NCI-H510A (cell line): ENCODE results near the gene SPEM3.
A peak's percentile ranks its signal among the peaks of the same experiment; 100 is the strongest.

Source experiments
- DNase-seq: peaks from one replicate; lab custom pipeline; 2025; lab: John Stamatoyannopoulos, UW

Gene SPEM3

GRCh38 chr17:7428557-7428956 is at the start of gene SPEM3:
Gene SPEM3, plus strand, starts transcription at chr17:7428857. Its CDS starts 46 bp downstream, at chr17:7428903.
- no peak for DNase-seq

- DNase-seq: no peak
Observed at GRCh38 chr17:7379134-7379533, 49.5 kb upstream of the SPEM3 start.

GRCh38 chr17:7380321-7380720 is 48.3 kb upstream of the SPEM3 start:
- DNase-seq: no peak

- no peak for DNase-seq
Observed at GRCh38 chr17:7380855-7381683, 47.6 kb upstream of the SPEM3 start, which contains the start of gene TNK1. Gene TNK1, plus strand, starts transcription at chr17:7381089. Its CDS starts 1,838 bp downstream, at chr17:7382927.

- DNase-seq: no peak
Observed at GRCh38 chr17:7382901-7383300, 45.8 kb upstream of the SPEM3 start.

- DNase-seq: no peak
Observed at GRCh38 chr17:7383371-7383741, 45.3 kb upstream of the SPEM3 start.

- DNase-seq: peak; percentile 58
Observed at GRCh38 chr17:7383742-7384488, 44.7 kb upstream of the SPEM3 start.

GRCh38 chr17:7384489-7385081 is 44.1 kb upstream of the SPEM3 start:
- no peak for DNase-seq

GRCh38 chr17:7388856-7389255 is 39.8 kb upstream of the SPEM3 start:
- no peak for DNase-seq

GRCh38 chr17:7389924-7390910 is 38.4 kb upstream of the SPEM3 start:
- DNase-seq: no peak

- no peak for DNase-seq
Observed at GRCh38 chr17:7391307-7391706, 37.4 kb upstream of the SPEM3 start.

- DNase-seq: no peak
Observed at GRCh38 chr17:7392696-7393612, 35.7 kb upstream of the SPEM3 start.

GRCh38 chr17:7393613-7394451 is 34.8 kb upstream of the SPEM3 start:
- peak; percentile 68 for DNase-seq

GRCh38 chr17:7394452-7395191 is 34.0 kb upstream of the SPEM3 start, which contains the start of gene PLSCR3:
Gene PLSCR3, minus strand, starts transcription at chr17:7394525. Its CDS starts 415 bp downstream, at chr17:7394110.
- peak; percentile 80 for DNase-seq

- no peak for DNase-seq
Observed at GRCh38 chr17:7396147-7396546, 32.5 kb upstream of the SPEM3 start.

- DNase-seq: no peak
Observed at GRCh38 chr17:7398612-7399011, 30.0 kb upstream of the SPEM3 start.

- no peak for DNase-seq
Observed at GRCh38 chr17:7403043-7403726, 25.5 kb upstream of the SPEM3 start.

GRCh38 chr17:7403727-7403976 is 25.0 kb upstream of the SPEM3 start:
- DNase-seq: peak; percentile 51
